Astrocyte of the cerebellum (primary cell): ENCODE data around the gene TNFRSF25.

Source experiments
- DNase-seq: peaks from one replicate; pipeline ENCODE4 v3.0.0-alpha.2; 2011; ENCODE audit warnings: low read depth
- H3K4me3 ChIP-seq: 2 replicates; pipeline ENCODE4 v1.5.1; 2011; ENCODE audit warnings: mild to moderate bottlenecking, low read depth, low read length, moderate library complexity
- CTCF ChIP-seq: IDR thresholded peaks from 2 replicates; pipeline ENCODE4 v1.5.1; 2012; ENCODE audit warnings: low read length, low read depth, moderate library complexity, mild to moderate bottlenecking; ENCODE audit errors: missing control alignments
- in situ Hi-C: cut with HindIII; loops from 2 replicates; pipeline ENCODE4 v1.10.0; 2017; ENCODE audit warnings: low sequenced_read_pairs

Gene TNFRSF25

GRCh38 chr1:6507461-6507911 lies 41.5 kb upstream of the TNFRSF25 start:
- DNase-seq = no peak
- in situ Hi-C loops = no loop called here
- no peak for TF ChIP-seq CTCF
- no peak overlapping the region for H3K4me3 ChIP-seq

- TF ChIP-seq CTCF = no peak
- in situ Hi-C loops = no loop called here
- no peak overlapping the region for H3K4me3 ChIP-seq
Measured at GRCh38 chr1:6507037-6507428, 41.1 kb upstream of the TNFRSF25 start.

GRCh38 chr1:6506210-6507036 lies 40.5 kb upstream of the TNFRSF25 start:
- no peak overlapping the region for H3K4me3 ChIP-seq
- no peak for DNase-seq
- TF ChIP-seq CTCF = no peak
- in situ Hi-C loops = no loop called here

More at GRCh38 chr1:6507037-6507428, 41.1 kb upstream of the TNFRSF25 start:
- no peak for DNase-seq

GRCh38 chr1:6505367-6506209 lies 39.6 kb upstream of the TNFRSF25 start:
- H3K4me3 ChIP-seq = no peak overlapping the region
- DNase-seq = no peak
- in situ Hi-C loops = no loop called here
- TF ChIP-seq CTCF = no peak

- in situ Hi-C loops = no loop called here
- H3K4me3 ChIP-seq = no peak overlapping the region
- TF ChIP-seq CTCF = no peak
- no peak for DNase-seq
Measured at GRCh38 chr1:6504887-6505286, 38.9 kb upstream of the TNFRSF25 start.

GRCh38 chr1:6503884-6504602 lies 38.1 kb upstream of the TNFRSF25 start:
- no peak for TF ChIP-seq CTCF
- no peak for DNase-seq
- in situ Hi-C loops = no loop called here
- H3K4me3 ChIP-seq = no peak overlapping the region
